ENCODE measurements around the gene TTC7B.
"Not testable (repeated sequence)": the region's sequence is repeated elsewhere in the genome, so short reads cannot be mapped to it uniquely, and the experiment has no call there.

TTC7B gene

GRCh38 chr14:90527978-90528377 lies 288.3 kb downstream of the TTC7B start:
- DNase-seq (ENCODE audit: low read depth), result no peak

- not testable (repeated sequence) for DNase-seq (ENCODE audit: low read depth)
These were observed 289.7 kb downstream of the TTC7B start for GRCh38 chr14:90526536-90526935.

- DNase-seq (ENCODE audit: low read depth), result not testable (repeated sequence)
These were observed 290.7 kb downstream of the TTC7B start for GRCh38 chr14:90525353-90526028.

- DNase-seq (ENCODE audit: low read depth), result no peak
These were observed 292.0 kb downstream of the TTC7B start for GRCh38 chr14:90523961-90524875.

GRCh38 chr14:90523544-90523943 lies 292.7 kb downstream of the TTC7B start:
- no peak for DNase-seq (ENCODE audit: low read depth)

- DNase-seq (ENCODE audit: low read depth), result no peak
These were observed 293.5 kb downstream of the TTC7B start for GRCh38 chr14:90522571-90523191.

- no peak for DNase-seq (ENCODE audit: low read depth)
These were observed 294.2 kb downstream of the TTC7B start for GRCh38 chr14:90521930-90522483.

- DNase-seq (ENCODE audit: low read depth), result no peak
These were observed 294.9 kb downstream of the TTC7B start for GRCh38 chr14:90521084-90521929.

GRCh38 chr14:90520326-90520725 lies 295.9 kb downstream of the TTC7B start:
- no peak for DNase-seq (ENCODE audit: low read depth)

GRCh38 chr14:90519262-90519920 lies 296.8 kb downstream of the TTC7B start:
- DNase-seq (ENCODE audit: low read depth), result no peak

- DNase-seq (ENCODE audit: low read depth), result no peak
These were observed 297.3 kb downstream of the TTC7B start for GRCh38 chr14:90518941-90519256.

- DNase-seq (ENCODE audit: low read depth), result no peak
These were observed 297.9 kb downstream of the TTC7B start for GRCh38 chr14:90518069-90518940.

- no peak for DNase-seq (ENCODE audit: low read depth)
These were observed 299.0 kb downstream of the TTC7B start for GRCh38 chr14:90517076-90517841.

GRCh38 chr14:90514566-90514965 lies 301.7 kb downstream of the TTC7B start:
- DNase-seq (ENCODE audit: low read depth), result no peak

GRCh38 chr14:90514015-90514398 lies 302.2 kb downstream of the TTC7B start:
- no peak for DNase-seq (ENCODE audit: low read depth)

GRCh38 chr14:90513161-90514014 lies 302.8 kb downstream of the TTC7B start:
- DNase-seq (ENCODE audit: low read depth), result no peak

- DNase-seq (ENCODE audit: low read depth), result no peak
These were observed 303.8 kb downstream of the TTC7B start for GRCh38 chr14:90512329-90512991.

GRCh38 chr14:90511795-90512328 lies 304.4 kb downstream of the TTC7B start:
- no peak for DNase-seq (ENCODE audit: low read depth)
